ENCODE data around the gene SLC18A3. TPM values are rescaled to one million over a fixed set of nuclear protein-coding genes. Genes with fewer than 3 reads are reported as not detected.

The SLC18A3 gene
- total RNA-seq, 1 experiment from 2014 or later: not detected

DNA sequence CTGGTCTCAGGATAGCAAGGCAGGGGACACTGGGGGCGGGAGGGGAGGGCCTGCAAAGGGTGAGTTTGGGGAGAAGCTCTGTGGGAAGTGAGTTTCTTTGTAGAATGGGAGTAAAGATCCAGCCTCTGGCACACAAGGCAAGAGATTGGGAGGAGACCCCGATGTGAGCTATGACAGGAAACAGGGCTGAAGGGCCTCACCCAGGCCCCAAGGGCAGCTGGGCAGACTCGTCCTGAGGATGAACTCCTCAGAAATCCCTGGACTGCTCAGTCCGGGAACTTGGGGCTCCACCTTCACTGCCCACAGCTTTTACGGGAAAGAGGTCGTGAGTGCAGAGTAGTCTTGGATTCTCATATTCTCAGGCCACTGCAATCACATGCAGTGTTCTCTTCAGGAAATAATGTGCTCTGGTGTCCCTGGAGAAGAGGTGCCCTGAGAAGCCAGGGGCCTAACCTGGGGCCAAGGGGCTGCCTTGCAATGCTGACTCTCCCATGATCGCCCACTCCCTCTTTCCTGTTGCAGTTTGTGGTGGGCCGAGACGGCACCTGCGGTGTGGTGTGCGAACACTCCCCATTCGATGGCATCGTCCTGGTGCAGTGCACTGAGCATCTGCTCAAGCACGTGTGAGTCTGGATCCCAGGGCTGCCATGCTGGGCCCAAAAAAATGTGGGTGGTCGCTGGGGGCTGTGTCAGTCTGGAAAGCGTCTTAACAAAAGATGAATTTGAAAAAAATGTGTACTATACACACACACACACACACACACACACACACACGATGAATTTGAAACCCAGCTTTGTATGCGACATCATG, 38.1 kb downstream of the SLC18A3 start:
- no peak overlapping the region for H4K5ac ChIP-seq (ENCODE audit: insufficient read length, low read depth, low read length)
- no peak overlapping the region for H2BK12ac ChIP-seq (ENCODE audit: insufficient read length, low read depth, low read length)
- H3K56ac ChIP-seq (ENCODE audit: insufficient read length, low read depth, low read length): no peak overlapping the region
- H2BK5ac ChIP-seq (ENCODE audit: insufficient read length, low read length): no peak overlapping the region
- no peaks in the 10 kb centered on the region for H3K79me1 ChIP-seq (ENCODE audit: insufficient read depth, low read depth, low read length, poor library complexity, severe bottlenecking)
- Mint-ChIP-seq H3K27ac (0 out of 7 replicates have a peak overlapping the region, but pooled peaks of 1 of the 3 experiments have one; percentile 44), H3K4me3 (no peak overlapping the region), H3K4me1 (peaks cover 9 to 13% of the 10 kb centered on the region in 2 experiments), H3K9me3 (no peaks in the 10 kb centered on the region), H3K27me3 (ENCODE audit: low read depth) (peaks cover 59% of the 10 kb centered on the region), H3K36me3 (ENCODE audit: insufficient read depth in 1 of 3, low read depth in 3 of 3) (no peaks in the 10 kb centered on the region)
- H2BK15ac ChIP-seq (ENCODE audit: low read depth, low read length): no peak overlapping the region
- no peaks in the 10 kb centered on the region for H4K20me1 ChIP-seq (ENCODE audit: control insufficient read depth, insufficient read depth, insufficient read length)
- no CpG with 5 or more reads among the region's 18 CpGs for WGBS (ENCODE audit: extremely low coverage, insufficient read length, low lambda C conversion rate)
- H3K27ac ChIP-seq (ENCODE audit: insufficient read length, low read depth, low read length): no peak overlapping the region
- H4K8ac ChIP-seq (replicated peaks; ENCODE audit: insufficient read length, low read depth, low read length): no peak overlapping the region
- H3K14ac ChIP-seq (ENCODE audit: insufficient read depth, low read length): no peak overlapping the region
- peak; percentile 21 for DNase-seq
- H4K91ac ChIP-seq (ENCODE audit: insufficient read length, low read depth, low read length): no peak overlapping the region
- no peak overlapping the region for H3K18ac ChIP-seq (ENCODE audit: insufficient read length, low read depth, low read length)
- H3K9ac ChIP-seq (ENCODE audit: extremely low read depth, insufficient read length, low read length): no peak overlapping the region
- no peak overlapping the region for H3K23ac ChIP-seq (ENCODE audit: insufficient read length, low read depth, low read length)
- H2BK120ac ChIP-seq (ENCODE audit: low read depth, low read length, poor library complexity, severe bottlenecking): no peak overlapping the region
- H3K4me2 ChIP-seq (ENCODE audit: insufficient read depth, insufficient read length, low read length): no peak overlapping the region
- TF ChIP-seq, protein P1, sequence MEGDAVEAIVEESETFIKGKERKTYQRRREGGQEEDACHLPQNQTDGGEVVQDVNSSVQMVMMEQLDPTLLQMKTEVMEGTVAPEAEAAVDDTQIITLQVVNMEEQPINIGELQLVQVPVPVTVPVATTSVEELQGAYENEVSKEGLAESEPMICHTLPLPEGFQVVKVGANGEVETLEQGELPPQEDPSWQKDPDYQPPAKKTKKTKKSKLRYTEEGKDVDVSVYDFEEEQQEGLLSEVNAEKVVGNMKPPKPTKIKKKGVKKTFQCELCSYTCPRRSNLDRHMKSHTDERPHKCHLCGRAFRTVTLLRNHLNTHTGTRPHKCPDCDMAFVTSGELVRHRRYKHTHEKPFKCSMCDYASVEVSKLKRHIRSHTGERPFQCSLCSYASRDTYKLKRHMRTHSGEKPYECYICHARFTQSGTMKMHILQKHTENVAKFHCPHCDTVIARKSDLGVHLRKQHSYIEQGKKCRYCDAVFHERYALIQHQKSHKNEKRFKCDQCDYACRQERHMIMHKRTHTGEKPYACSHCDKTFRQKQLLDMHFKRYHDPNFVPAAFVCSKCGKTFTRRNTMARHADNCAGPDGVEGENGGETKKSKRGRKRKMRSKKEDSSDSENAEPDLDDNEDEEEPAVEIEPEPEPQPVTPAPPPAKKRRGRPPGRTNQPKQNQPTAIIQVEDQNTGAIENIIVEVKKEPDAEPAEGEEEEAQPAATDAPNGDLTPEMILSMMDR (conservative IDR thresholded peaks at IDR 0.05): no peak
- H3T11ph ChIP-seq (ENCODE audit: low read length): no peak overlapping the region
- no peaks in the 10 kb centered on the region for H3K23me2 ChIP-seq (ENCODE audit: insufficient read length, low read depth, low read length, poor library complexity, severe bottlenecking)
- H3K79me2 ChIP-seq (ENCODE audit: insufficient read depth, low read length): no peaks in the 10 kb centered on the region
- no peaks in the 10 kb centered on the region for H3K9me3 ChIP-seq (ENCODE audit: control insufficient read depth, low read depth, low read length)
- H3K27me3 ChIP-seq (ENCODE audit: insufficient read depth, low read length): no peaks in the 10 kb centered on the region; the same call in 1 of the 2 replicates
- H2BK20ac ChIP-seq (ENCODE audit: low read depth, low read length, poor library complexity, severe bottlenecking): no peak overlapping the region
- no peaks in the 10 kb centered on the region for H3K4me1 ChIP-seq (ENCODE audit: insufficient read depth, low read length)
- no peak overlapping the region for H3K4ac ChIP-seq (ENCODE audit: low read depth, low read length)
- H2AFZ ChIP-seq (ENCODE audit: low read length): no peak overlapping the region
- H2AK5ac ChIP-seq (ENCODE audit: insufficient read length, low read length): no peak overlapping the region

Measured in H9 (cell line).